ENCODE data around the gene MACROD2.
"Not testable (repeated sequence)": the region's sequence is repeated elsewhere in the genome, so short reads cannot be mapped to it uniquely, and the experiment has no call there.

The MACROD2 gene

DNA sequence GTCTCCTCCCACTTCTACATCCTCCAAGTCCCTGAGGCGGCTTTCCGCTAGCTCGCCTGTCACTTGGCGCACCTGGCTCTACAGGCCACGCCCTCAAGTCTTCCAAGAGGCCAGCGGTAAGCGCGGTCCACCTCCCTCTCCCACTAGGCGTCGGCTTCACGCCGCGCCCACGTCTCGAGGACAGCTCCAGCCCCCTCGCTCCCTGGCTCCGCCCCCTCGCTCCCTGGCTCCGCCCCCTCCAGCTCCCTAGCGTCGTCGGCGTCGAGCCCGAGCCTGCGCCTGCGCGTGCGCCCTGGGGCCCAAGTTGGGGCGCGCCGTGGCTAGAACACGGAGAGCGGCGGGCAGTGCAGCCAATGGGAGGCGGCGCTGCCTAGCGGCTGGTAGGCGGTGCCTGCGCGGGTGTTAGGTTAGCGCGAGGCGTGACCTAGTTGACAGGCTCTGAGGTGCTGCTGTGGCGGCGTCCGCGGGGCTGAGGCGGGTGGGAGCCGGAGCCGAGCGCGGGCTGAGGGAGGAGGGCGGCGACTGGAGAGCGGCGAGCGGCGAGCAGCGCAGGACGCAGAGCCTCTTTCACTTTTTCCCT lies at the start of gene MACROD2:
MACROD2 (plus strand) TSS at position 431 of the 580 bp plus-strand sequence.
- no peak for DNase-seq

DNA sequence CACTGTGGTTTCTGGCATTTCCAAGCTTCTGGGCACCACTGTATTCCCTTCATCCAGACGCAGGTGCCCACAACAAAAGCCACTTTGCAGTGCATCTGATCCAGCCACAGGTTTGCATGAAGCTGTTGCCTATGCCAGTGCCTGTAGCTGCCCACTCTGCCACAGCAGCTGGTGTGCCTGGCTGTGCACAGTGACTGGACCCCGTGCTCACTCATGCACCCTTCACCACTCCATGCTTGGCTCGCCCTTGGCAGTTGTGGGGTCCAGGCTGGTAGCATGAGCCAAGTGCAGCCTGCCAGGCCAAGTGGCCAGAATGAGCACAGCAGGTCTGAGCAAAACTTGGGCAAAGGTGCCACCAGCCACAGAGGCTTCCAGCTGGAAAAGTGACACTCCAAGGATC lies 47.6 kb upstream of the MACROD2 start:
- DNase-seq: no peak

DNA sequence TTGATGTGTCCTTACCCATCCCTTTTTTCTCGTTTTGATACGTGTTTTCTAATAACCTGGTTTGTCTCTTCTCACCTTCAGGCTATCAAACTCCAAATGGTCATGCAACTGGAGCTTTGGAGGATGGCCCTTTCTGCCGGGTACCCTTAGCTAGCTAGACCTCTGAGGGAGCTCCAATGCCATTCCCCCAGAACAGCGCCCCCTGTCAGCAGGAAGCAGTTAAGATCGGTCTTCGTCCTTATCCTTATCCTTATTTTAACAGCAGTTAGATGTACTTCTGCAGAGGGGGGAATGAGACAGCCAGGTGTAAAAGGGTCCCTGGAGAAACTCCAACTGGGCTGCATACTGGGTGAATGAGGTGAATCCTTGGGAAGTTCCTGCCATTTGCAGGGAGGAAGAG lies 42.1 kb upstream of the MACROD2 start:
- DNase-seq: no peak

DNA sequence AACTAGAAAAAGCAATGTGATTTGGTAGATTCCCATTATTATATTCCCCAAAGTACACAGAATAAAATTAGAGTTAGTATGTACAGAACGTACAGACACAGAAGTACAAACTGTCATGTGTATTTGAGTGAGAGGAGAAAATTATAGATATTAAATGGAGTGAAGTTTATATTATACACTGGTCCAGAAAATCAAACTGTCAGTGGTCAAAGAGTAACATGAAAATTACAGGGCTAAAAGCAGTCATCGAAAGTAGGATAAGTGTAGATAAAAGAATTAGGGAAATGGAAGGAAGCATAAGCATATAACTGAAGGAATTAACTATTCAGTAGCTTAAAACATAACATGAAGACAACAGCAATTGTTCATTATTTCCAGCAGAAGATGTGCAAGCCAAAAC lies 35.2 kb upstream of the MACROD2 start:
- DNase-seq: no peak

DNA sequence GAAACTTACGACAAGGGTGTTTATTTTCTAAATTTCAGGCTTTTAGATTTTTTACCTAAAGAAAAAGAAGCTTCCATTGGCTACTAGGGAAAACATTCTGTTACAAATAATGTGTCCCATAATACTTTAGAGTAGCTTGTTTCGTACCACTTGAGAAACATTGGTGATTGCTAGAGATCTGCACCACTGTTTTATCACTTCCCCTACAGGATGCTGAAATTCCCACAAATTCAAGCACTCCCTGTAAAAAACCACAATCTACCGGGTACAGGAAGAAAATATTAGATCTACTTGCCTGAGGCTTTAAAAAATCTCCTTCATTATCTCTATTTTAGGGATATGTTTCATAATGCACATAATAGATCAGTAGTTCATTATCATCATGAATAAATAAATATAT lies 34.8 kb upstream of the MACROD2 start:
- DNase-seq: no peak

DNA sequence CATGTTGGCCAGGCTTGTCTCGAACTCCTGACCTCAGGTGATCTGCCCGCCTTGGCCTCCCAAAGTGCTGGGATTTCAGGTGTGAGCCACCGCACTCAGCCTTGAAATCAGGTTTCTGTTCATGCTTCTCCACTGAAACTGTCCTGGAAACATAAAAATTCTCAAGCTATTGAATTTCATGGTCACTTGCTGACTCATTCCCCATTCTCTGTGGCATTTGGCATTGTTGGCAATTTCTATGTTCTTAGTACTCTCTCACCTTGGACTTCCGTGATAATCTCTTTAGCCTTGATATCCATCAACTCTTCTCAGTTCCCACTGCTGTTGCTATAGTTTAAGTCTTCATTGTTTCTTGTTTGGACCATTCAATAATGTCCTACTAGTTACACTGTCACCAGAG lies 11.1 kb upstream of the MACROD2 start:
- no peak for DNase-seq

DNA sequence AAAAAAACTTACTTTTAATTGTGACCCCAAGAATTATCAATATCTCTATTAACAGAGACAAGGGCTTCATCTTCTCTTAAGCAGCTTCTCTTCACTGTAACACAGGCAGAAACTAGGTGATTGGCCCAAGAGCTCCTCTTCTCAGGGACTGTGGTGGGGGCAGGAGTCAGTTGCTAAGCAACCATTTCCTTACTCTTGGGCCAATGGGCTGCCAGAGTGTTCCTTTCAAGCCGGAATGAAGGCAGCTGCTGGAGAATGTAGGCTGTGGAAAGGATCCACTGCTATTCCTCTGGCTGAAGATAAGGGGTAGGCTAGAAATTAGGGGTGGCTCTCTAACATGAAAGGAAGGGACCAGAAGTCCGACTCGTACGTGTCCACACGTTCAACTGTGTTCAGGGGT lies 4.9 kb upstream of the MACROD2 start, which contains the start of gene SEL1L2:
SEL1L2 (minus strand) TSS at position 150 of the 400 bp plus-strand sequence; CDS start at position 70, 80 bp downstream.
- no peak for DNase-seq

DNA sequence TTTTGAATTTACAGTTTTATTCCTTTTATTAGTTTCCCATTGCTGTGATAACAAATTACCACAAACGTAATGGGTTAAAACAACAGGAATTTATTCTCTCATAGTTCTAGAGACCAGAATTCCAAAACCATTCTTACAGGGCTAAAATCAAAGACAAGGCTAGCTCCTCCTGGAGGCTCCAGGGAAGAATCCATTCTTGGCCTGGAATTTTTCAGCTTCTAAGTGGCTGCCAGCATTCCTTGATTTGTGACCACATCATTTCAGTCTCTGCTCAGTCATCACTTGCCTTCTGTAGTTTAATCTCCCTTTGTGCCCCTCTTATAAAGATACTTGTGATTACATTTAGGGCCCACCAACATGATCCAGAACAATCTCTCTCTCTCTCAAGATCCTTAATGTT lies 4.0 kb upstream of the MACROD2 start:
- DNase-seq: no peak

DNA sequence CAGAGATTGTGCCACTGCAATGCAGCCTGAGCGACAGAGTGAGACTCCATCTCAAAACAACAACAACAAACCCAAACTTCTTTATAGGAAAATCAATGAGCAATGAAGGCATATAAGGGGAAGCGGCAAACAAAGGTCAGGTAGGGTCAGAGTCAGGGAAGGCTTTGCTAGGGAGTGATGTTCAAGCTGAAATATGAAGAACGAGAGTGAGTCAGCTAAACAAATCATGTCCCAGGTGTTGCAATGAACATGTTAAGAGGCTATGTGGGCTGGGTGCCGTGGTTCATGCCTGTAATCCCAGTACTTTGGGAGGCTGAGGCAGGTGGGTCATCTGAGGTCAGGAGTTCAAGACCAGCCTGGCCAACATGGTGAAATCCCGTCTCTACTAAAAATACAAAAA lies 3.4 kb upstream of the MACROD2 start:
- DNase-seq: not testable (repeated sequence)

DNA sequence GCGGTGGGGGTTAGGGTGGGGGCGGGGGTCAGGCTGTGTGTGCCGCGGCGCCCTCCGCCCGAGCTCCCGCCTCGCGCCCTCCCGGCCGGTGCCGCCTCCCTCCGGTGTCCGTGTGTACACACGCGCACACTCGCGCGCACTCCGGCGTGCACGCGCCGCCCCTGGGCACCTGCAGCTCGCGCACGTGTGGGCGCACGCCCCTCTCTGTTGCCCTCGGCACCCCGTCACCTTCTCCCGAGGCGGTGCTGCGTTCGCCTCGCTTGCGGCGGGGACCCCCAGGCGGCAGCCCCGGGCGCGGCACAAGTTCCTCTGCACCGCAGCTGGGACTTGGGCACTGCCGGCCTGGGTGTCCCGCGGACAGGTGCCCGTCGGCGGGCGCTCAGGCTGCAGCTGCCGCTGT lies 525 bp downstream of the MACROD2 start:
- DNase-seq: no peak

DNA sequence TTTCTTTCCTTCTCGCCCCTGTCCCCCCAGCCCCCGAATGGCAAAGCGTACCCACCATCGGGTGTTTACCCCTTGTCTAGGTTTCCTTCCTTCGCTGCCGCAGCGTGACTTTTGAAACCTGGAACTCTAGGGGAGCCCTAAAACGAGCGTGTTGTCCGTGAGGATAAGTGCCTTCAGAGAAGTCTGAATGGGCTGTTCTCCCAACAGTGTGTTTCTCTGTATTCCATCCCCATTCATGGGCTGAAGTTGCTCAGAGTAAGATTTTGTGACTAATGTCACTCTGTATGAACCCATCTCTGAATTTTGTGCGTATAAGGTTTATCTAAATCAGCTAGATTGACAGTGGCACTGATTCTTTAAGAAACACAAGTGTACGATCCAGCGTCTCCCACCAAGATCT lies 949 bp downstream of the MACROD2 start:
- DNase-seq: no peak

DNA sequence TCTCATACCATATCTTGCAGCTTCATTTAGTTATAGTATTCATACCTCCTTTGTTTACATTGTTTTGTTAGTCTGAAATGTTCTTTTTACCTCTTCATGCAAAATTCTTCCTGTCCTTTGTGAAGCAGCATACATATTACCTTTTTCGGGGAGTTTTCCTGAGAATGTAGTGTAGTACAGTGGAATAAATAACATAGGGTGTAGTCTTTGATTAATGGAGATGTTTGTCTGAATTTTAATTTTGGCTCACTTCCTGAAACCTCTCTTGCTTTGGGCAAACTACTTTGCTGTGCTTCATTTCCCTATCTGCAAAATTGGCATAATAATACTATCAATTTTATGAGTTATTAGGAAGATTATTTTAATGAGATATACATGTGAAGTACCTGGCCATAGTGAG lies 5.6 kb downstream of the MACROD2 start:
- DNase-seq: no peak

DNA sequence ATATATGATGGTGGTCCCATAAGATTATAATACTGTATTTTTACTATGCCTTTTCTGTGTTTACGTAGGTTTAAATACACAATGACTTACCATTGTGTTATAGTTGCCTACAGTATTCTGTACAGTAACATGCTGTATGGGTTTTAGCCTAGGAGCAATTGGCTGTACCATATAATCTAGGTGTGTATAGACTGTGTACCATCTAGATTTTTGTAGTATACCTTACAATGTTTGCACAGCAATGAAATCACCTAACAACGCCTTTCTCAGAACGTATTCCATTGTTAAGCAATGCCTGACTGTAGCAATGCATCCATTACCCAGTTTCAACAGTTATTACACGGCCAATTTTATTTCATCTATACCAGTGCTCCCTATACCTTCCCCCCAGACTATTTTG lies 10.7 kb downstream of the MACROD2 start:
- DNase-seq: no peak

DNA sequence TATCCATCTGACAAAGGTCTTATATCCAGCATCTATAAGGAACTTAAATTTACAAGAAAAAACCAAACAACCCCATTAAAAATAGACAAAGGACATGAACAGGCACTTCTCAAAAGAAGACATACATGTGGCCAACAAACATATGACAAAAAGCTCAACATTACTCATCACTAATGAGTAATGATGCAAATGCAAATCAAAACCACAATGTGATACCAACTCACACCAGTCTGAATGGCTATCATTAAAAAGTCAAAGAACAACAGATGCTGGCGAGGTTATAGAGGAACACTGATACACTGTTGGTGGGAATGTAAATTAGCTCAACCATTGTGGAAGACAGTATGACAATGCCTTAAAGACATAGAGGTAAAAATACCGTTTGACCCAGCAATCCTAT lies 13.9 kb downstream of the MACROD2 start:
- DNase-seq: no peak

DNA sequence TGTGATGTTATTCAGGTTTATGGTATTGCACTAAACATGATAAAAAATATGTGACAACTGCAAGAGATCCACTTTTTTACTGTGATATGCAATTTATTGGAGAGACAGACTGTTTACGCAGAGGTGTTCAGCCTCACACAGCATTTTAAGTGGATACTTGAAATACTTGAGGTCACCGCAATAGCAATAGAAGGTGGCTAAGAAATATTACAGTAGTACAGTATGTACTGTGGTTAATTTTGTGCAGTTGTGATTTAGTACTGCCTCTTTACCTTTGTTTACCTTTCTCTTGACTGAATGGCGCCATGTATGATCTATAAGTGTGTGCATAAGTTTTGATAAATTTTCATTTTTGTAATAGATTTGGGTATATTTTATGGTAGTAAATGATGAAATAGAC lies 17.4 kb downstream of the MACROD2 start:
- DNase-seq: no peak

DNA sequence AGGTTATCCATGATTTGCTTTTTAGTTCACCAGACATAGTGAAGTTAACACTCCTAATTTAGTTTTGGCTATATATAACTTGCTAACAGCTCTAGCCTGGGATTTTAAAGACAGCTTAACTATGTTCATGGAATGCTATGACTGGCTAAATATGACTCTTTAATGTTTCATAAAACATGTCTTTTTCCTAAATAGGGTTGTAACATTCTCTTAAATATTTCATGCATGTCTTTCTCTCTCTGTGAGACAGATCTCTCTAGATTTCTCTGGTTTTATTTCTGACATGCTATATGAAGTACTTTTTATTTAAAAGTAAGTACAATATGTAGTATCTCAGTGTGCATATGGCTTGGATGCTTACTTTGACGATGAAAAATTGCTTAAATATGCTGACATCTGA lies 35.7 kb downstream of the MACROD2 start:
- DNase-seq: no peak

DNA sequence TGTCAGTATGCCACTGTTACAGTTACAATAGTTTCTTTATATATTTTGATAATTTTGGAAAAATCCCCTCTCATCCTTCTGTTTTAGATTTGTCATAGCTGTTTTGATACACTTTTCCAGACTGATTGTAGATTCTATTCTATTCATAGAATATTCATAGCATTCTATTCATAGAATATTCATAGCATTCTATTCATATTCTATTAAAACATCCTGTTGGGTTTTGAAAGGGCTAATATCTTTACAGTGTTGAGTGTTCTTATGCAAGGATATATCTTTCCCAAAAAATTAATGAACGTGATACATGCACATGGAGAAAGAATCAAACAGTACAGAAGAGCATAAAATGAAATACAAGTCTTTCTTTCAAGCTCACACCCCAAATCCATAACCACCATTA lies 38.0 kb downstream of the MACROD2 start:
- no peak for DNase-seq

DNA sequence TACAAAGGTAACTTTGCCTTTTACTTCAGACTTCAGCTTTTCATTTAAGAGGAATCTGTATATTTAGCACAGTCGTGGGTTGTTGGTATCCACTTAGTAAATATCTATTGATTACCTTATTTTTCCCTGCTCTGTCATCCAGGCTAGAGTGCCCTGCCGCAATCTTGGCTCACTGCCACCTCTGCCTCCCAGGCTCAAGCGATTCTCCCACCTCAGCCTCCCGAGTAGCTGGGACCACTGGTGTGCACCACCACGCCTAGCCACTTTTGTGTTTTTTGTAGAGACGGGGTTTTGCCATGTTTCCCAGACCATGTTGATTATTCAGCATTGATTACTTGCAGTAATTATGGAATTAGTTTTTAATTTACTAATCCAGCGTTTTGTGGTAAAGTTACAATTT lies 41.3 kb downstream of the MACROD2 start:
- no peak for DNase-seq

DNA sequence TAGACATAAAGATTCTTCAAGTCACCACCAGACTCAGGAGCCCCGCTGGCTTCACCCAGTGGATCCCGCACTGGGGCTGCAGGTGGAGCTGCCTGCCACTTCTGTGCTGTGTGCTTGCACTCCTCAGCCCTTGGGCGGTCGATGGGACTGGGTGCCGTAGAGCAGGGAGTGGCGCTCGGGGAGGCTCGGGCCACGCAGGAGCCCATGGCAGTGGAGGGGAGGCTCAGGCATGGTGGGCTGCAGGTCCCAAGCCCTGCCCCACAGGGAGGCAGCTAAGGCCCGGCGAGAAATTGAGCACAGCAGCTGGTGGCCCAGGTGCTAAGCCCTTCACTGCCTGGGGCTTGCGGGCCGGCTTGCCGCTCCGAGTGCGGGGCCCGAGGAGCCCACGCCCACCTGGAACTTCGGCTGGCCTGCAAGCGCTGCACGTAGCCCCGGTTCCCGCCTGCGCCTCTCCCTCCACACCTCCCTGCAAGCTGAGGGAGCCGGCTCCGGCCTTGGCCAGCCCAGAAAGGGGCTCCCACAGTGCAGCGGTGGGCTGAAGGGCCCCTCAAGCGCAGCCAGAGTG lies 49.5 kb downstream of the MACROD2 start:
- not testable (repeated sequence) for DNase-seq

DNA sequence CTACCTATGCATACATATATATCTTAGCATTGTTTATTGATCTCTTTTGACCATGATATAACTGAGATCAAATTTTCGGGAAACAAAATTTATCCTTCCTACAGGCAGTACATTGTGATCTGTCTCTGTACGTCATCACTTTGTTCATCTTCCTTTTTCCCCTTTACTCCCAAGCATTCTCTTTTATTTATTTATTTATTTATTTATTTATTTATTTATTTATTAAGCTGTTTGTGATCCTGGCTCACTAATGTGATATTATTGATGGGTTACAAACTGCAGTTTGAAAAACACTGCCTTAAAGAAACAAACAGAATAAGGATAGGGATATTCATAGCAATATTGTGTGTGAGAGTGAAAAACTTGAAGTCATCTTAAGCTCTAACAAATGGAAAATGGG lies 51.2 kb downstream of the MACROD2 start:
- no peak for DNase-seq

DNA sequence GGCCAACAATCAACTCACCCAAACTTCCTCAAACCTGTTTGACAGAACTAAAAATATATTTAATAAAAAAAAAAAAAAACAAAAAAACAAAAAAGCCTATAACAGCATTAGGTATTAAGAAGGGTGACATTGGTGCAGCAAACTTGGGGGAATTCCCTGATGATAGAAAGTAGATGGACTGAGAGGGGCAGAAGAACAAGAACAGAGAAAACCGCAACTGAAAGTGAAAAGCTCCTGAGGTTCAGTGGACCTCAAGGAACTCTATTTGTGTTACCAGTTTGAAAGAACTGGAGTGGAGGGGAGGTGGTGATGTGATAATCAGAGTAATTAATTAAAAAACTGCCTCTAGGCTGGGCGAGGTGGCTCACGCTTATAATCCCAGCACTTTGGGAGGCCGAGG lies 53.8 kb downstream of the MACROD2 start:
- DNase-seq: no peak

DNA sequence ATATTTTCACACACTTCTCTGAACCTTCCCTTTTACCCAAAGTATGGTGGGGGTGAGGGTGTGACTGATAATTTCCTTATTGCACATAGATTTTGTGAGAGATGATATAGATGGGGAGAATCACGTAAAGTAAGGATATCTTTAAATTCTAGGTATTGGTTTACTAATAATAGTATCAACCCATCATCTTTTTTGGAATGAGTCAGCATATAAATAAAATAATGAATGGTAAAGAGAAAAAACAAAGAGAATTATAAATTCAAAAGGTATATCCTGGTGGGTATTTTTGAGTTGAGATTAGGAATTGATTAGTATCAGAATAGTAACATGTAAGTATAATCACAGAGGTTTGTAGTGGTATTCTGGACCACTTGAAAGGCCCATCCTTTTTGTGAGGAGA lies 56.1 kb downstream of the MACROD2 start:
- no peak for DNase-seq

DNA sequence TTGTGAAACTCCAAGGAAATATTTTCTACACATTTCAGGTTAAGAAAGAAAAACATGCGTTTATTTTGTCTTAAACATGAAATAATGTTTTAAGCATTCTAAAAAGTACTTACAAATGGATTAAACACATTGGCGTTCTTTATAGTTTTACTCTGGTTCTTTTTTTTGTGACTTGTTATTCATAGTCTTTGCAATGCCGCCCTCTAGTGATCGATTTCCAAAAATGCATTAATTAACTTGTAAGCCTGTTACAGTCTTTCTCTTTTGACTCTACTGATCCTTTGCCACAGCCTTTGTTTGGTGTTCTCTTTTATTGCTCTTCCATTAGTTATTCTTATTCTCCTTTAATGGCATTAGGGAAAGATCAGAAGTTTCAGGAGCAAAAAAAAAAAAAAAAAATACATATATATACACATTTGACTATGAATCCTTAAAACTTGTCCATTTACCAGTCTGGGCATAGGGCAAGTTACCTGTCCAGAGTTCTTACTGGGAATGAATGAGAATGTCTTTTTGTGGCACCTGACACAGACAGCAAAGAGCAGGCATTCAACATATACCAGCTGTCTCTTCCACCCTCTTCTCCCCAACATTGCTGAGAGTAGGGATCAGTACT lies 59.9 kb downstream of the MACROD2 start:
- peak; percentile 27 for DNase-seq

DNA sequence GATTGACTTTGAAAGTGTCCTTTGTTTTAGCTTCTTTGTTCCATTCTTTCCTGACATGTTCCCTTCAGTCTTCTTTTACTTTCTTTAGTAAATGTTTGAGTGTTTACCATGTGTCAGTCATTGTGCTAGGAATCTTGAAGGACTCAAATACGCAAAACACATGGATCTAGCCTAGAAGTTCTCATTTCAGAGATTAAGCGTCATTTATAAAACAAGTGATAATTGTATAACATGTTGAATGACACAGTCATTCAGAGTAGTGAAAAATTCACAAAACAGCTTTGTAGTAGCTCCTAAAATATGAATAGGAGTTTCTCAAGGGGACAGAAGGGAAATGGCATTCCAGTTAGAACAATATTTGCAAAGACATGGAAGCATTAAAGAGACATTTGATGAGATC lies 66.9 kb downstream of the MACROD2 start:
- no peak for DNase-seq

DNA sequence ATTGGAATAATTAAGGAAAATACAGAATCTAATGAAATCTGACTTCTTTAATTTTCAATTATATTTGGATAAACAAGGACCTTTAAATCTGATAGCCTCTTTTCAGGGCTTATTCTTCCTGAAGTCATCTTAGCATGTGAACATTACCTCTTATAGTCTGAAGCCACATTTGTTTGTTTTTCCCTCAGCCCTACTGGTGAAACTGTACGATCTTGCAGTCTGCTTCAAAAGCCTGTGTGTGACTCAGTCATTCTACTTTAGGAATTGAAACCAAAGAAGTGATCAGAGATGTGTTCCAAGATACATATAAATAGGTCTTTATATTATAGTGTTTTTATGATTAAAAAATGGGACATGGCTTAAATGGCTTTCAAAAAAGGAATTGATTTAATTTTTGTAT lies 67.5 kb downstream of the MACROD2 start:
- no peak for DNase-seq

All from HCEC 1CT (cell line).